Kidney epithelial cell (primary cell): ENCODE data around the gene MYO3B. TPM values are rescaled to one million over a fixed set of nuclear protein-coding genes. Genes with fewer than 3 reads are reported as not detected.

Experiments used
- DNase-seq: peaks from one replicate; pipeline ENCODE4 v3.0.0-alpha.2; 2010; ENCODE audit warnings: low read depth
- H3K27me3 ChIP-seq: 2 replicates; pipeline ENCODE4 v1.6.0; 2011; ENCODE audit warnings: low read length; ENCODE audit not compliant: control insufficient read depth, insufficient read depth
- H3K36me3 ChIP-seq: 2 replicates; pipeline ENCODE4 v1.5.1; 2011; ENCODE audit warnings: low read length; ENCODE audit not compliant: control insufficient read depth, insufficient read depth
- H3K4me3 ChIP-seq: 2 replicates; pipeline ENCODE4 v1.5.1; 2011; ENCODE audit warnings: low read depth, mild to moderate bottlenecking, control low read depth, low read length
- CTCF ChIP-seq: IDR thresholded peaks from 2 replicates; pipeline ENCODE4 v1.5.1; 2011; ENCODE audit warnings: mild to moderate bottlenecking, moderate library complexity, low read length, control low read depth, inconsistent platforms; ENCODE audit not compliant: insufficient read depth, poor library complexity, severe bottlenecking
- total RNA-seq: library from RNA; depleted of rRNA; stranded (reverse); fragments of >200 nt; gene quantifications from 2 replicates; pipeline ENCODE4 v1.2.3, GENCODE V29; 2015

Gene MYO3B
- total RNA-seq, 1 donor from 2014 or later: 1.1 TPM

- no peaks in the 10 kb centered on the region for H3K36me3 ChIP-seq
- H3K27me3 ChIP-seq: no peaks in the 10 kb centered on the region
- TF ChIP-seq CTCF: no peak
- H3K4me3 ChIP-seq: no peak overlapping the region
- DNase-seq: no peak
Observed at GRCh38 chr2:170165129-170165528, 12.8 kb upstream of the MYO3B start.

GRCh38 chr2:170166735-170167134 is 11.2 kb upstream of the MYO3B start:
- no peaks in the 10 kb centered on the region for H3K36me3 ChIP-seq
- DNase-seq: no peak
- no peak for TF ChIP-seq CTCF
- no peaks in the 10 kb centered on the region for H3K27me3 ChIP-seq
- H3K4me3 ChIP-seq: no peak overlapping the region

GRCh38 chr2:170170281-170171040 is 7.5 kb upstream of the MYO3B start:
- no peaks in the 10 kb centered on the region for H3K36me3 ChIP-seq
- H3K4me3 ChIP-seq: no peak overlapping the region
- DNase-seq: no peak
- H3K27me3 ChIP-seq: no peaks in the 10 kb centered on the region
- no peak for TF ChIP-seq CTCF

- H3K36me3 ChIP-seq: no peaks in the 10 kb centered on the region
- H3K27me3 ChIP-seq: no peaks in the 10 kb centered on the region
- DNase-seq: no peak
- no peak overlapping the region for H3K4me3 ChIP-seq
- no peak for TF ChIP-seq CTCF
Observed at GRCh38 chr2:170176212-170176611, 1.7 kb upstream of the MYO3B start.

GRCh38 chr2:170180031-170180566 is 2.2 kb downstream of the MYO3B start:
- no peaks in the 10 kb centered on the region for H3K36me3 ChIP-seq
- no peaks in the 10 kb centered on the region for H3K27me3 ChIP-seq
- TF ChIP-seq CTCF: no peak
- H3K4me3 ChIP-seq: no peak overlapping the region
- DNase-seq: no peak

- H3K4me3 ChIP-seq: no peak overlapping the region
- DNase-seq: no peak
- H3K27me3 ChIP-seq: no peaks in the 10 kb centered on the region
- no peaks in the 10 kb centered on the region for H3K36me3 ChIP-seq
- no peak for TF ChIP-seq CTCF
Observed at GRCh38 chr2:170181602-170182001, 3.7 kb downstream of the MYO3B start.
